RWPE2 (cell line): ENCODE results near the gene PANX1.

Source experiments
- ATAC-seq: fragments of 200-7000 bp; cut with Tn5 transposase; 3 replicates; pipeline ENCODE4 v1.9.1; 2021; ENCODE audit warnings: low read depth
- DNase-seq: peaks from one replicate; pipeline ENCODE4 v3.0.0-alpha.2; 2020; ENCODE audit warnings: low spot score
- H3K27ac ChIP-seq: fragments of 450-650 bp; 2 replicates; pipeline ENCODE4 v1.5.1; 2017; ENCODE audit warnings: mild to moderate bottlenecking; ENCODE audit not compliant: poor library complexity, severe bottlenecking
- H3K27me3 ChIP-seq: fragments of 250-450 bp; sonication (Bioruptor Pico); 2 replicates; pipeline ENCODE4 v1.5.1; 2021; ENCODE audit warnings: mild to moderate bottlenecking, moderate library complexity; ENCODE audit not compliant: insufficient read depth, poor library complexity, severe bottlenecking
- H3K36me3 ChIP-seq: fragments of 250-450 bp; sonication (Bioruptor Pico); 2 replicates; pipeline ENCODE4 v1.5.1; 2020; ENCODE audit warnings: low read depth, mild to moderate bottlenecking, moderate library complexity
- H3K4me1 ChIP-seq: fragments of 250-450 bp; sonication (Bioruptor Pico); 2 replicates; pipeline ENCODE4 v1.5.1; 2021; ENCODE audit warnings: mild to moderate bottlenecking, moderate library complexity; ENCODE audit not compliant: insufficient read depth, poor library complexity, severe bottlenecking
- H3K4me3 ChIP-seq: fragments of 250-450 bp; sonication (Bioruptor Pico); 2 replicates; pipeline ENCODE4 v1.5.1; 2021; ENCODE audit warnings: mild to moderate bottlenecking, moderate library complexity; ENCODE audit not compliant: severe bottlenecking
- H3K9me3 ChIP-seq: fragments of 250-450 bp; sonication (Bioruptor Pico); 2 replicates; pipeline ENCODE4 v1.5.1; 2021; ENCODE audit warnings: mild to moderate bottlenecking, moderate library complexity; ENCODE audit not compliant: severe bottlenecking
- TF ChIP-seq, protein P1 (sequence below): fragments of 450-650 bp; IDR thresholded peaks from one replicate; pipeline ENCODE4 v1.5.1; 2017; ENCODE audit warnings: mild to moderate bottlenecking, moderate library complexity; ENCODE audit not compliant: poor library complexity, severe bottlenecking

PANX1 gene

DNA sequence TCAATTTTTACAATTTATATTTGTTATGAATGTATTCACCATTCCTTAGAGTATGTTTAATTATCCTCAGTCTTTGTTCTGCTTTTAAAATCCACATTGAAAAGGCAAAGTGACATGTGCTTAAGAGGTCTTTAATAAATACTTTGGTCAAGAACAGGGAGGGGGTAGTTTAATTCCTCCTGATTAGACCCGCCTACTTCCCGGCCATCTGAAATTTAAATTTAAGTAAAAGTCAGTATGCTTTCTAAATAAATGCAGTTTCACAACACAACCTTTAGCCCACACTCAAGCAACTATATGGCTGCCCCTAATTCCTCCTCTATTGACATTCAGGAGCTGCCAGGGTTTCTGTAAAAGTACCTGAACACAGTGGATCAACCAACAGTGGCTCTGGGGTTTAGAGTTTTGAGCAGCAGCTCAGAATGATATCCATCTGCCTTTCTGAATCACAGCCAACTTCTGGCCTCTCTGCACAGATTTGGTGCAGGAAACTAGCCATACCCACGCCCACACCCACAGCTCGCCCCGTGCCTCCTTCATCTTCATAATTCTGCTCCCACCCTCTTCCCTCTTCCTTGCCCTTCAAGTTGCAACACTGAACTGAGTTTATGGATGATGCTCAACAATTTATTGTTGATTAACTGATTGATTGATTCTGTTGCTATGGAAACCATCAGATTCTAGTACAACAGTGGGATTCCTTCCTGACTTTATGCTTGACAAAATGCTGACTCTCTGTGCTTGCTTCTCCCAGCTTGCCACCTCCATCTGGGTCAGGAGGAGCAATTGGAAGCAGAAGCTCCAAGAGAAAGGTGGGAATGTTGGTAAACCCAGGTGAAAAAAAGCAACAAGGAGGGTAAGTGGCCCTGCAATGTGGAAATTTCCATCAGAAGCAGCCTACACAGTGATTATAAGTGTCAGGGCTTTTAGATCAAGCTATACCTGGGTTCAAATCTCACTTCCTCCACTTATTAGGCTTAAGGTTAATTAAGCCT is 70.8 kb downstream of the PANX1 start:
- TF ChIP-seq, protein P1, sequence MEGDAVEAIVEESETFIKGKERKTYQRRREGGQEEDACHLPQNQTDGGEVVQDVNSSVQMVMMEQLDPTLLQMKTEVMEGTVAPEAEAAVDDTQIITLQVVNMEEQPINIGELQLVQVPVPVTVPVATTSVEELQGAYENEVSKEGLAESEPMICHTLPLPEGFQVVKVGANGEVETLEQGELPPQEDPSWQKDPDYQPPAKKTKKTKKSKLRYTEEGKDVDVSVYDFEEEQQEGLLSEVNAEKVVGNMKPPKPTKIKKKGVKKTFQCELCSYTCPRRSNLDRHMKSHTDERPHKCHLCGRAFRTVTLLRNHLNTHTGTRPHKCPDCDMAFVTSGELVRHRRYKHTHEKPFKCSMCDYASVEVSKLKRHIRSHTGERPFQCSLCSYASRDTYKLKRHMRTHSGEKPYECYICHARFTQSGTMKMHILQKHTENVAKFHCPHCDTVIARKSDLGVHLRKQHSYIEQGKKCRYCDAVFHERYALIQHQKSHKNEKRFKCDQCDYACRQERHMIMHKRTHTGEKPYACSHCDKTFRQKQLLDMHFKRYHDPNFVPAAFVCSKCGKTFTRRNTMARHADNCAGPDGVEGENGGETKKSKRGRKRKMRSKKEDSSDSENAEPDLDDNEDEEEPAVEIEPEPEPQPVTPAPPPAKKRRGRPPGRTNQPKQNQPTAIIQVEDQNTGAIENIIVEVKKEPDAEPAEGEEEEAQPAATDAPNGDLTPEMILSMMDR = no peak
- H3K36me3 ChIP-seq = no peaks in the 10 kb centered on the region
- DNase-seq (no peak), ATAC-seq (no peak)
- no peaks in the 10 kb centered on the region for H3K4me1 ChIP-seq
- H3K27me3 ChIP-seq = no peaks in the 10 kb centered on the region
- no peaks in the 10 kb centered on the region for H3K9me3 ChIP-seq
- H3K27ac ChIP-seq = no peak overlapping the region
- H3K4me3 ChIP-seq = no peak overlapping the region

DNA sequence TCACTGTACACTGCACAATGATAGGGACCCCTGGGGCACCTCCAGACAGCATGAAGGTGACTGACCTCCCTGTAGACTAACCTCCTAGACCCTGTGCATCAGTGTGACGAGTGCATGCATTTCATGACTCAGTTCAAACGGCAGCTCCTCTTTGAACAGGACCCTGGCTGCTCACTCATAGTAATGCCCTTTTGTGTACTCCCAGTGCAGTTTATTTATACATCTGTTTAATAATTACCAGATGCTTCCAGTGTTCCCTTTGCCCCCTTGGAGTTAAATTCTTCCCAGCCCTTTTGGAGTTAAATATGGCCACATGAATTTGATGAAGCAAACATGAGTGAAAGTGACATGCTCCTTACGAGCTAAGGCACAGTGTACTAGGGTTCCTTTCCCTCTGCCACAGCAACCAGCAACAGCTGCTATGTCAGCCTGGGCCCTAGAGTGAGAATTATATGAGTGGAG is 72.4 kb downstream of the PANX1 start:
- TF ChIP-seq, protein P1 = no peak
- Histone ChIP-seq H3K27me3 (no peaks in the 10 kb centered on the region), H3K4me3 (no peak overlapping the region), H3K4me1 (no peaks in the 10 kb centered on the region), H3K36me3 (no peaks in the 10 kb centered on the region), H3K9me3 (no peaks in the 10 kb centered on the region), H3K27ac (no peak overlapping the region)
- ATAC-seq (no peak), DNase-seq (no peak)

DNA sequence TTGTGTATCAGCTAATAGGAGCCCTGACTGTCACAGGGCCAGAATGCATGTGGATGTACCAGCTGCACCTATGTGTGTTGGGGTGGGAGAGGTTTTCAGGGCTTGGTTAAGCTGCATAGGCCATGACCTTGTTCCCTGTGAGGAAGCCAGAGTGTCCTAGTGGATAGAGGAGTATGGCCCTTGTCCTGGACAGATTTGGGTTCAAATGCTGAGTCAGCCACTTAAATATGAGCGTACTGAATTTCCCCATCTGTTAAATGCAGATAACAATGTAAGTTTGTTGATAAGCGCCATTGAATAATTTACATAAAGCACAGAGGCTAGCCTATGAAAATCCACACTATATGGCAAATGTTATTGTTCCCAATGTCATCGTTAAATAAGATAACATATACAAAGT is 74.4 kb downstream of the PANX1 start:
- H3K9me3 ChIP-seq = no peaks in the 10 kb centered on the region
- no peak overlapping the region for H3K4me3 ChIP-seq
- ATAC-seq (no peak), DNase-seq (no peak)
- H3K27me3 ChIP-seq = no peaks in the 10 kb centered on the region
- H3K27ac ChIP-seq = no peak overlapping the region
- TF ChIP-seq, protein P1 = no peak
- H3K36me3 ChIP-seq = no peaks in the 10 kb centered on the region
- no peaks in the 10 kb centered on the region for H3K4me1 ChIP-seq

DNA sequence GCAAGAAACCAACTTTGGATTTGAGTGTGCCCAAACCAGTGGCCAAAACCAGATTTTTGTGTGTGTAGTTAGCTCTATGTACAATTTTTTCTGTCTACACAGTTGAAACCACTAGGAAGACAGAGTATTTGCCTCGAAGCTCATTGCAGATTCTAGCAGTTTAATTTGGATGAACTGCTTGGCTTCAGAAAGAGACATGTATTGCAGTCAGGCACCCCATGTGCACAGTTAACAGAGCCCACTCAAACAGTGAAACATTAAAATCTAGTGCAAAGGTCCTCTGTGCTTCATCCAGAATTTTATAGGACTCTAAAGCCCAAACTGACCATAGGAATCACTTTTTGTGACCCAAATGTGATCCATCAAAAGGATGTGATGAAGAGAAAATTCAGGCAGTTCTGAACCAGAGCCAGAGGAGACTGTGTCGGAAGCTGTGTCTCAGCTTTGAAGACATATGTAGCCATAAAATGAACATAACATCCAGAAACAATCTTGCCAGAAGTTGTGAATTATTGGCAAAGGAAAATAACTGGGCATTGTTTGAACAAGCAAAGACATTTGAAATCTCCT is 82.7 kb downstream of the PANX1 start:
- TF ChIP-seq, protein P1 = no peak
- no peak for ATAC-seq
- H3K4me1 ChIP-seq = no peaks in the 10 kb centered on the region

More for the DNA sequence above, 82.7 kb downstream of the PANX1 start:
- Histone ChIP-seq H3K36me3 (no peaks in the 10 kb centered on the region), H3K4me3 (no peak overlapping the region), H3K27me3 (no peaks in the 10 kb centered on the region), H3K9me3 (no peaks in the 10 kb centered on the region), H3K27ac (no peak overlapping the region)
- DNase-seq = no peak
